Common myeloid progenitor, CD34-positive (primary cell): Measurements from ENCODE around the gene IL7R. TPM values are rescaled to one million over a fixed set of nuclear protein-coding genes. Genes with fewer than 3 reads are reported as not detected.

Experiments
- CTCF ChIA-PET: fragments of 350-600 bp; sonication (Branson Sonifier 250); formaldehyde crosslinking; loops from one replicate; lab custom pipeline; 2021; ENCODE audit warnings: antibody characterized with exemption; lab: Charles Lee
- POLR2A ChIA-PET: fragments of 350-600 bp; sonication (Branson Sonifier 250); formaldehyde crosslinking; loops from one replicate; lab custom pipeline; 2021; ENCODE audit warnings: antibody characterized with exemption; lab: Charles Lee
- DNase-seq, 3 donors: peaks; one replicate each; pipeline versions ENCODE4 v3.0.0 to v3.0.0-alpha.2; 2013
- H3K27ac ChIP-seq, 2 experiments: 1 replicate in 1 of 2; 2 replicates in 1 of 2; pipeline ENCODE4 v1.7.0; 2013; ENCODE audit warnings: inconsistent platforms in 2 of 2, low read length in 2 of 2, mild to moderate bottlenecking in 2 of 2, low read depth in 1 of 2, moderate library complexity in 1 of 2; ENCODE audit not compliant: severe bottlenecking in 2 of 2, insufficient read depth in 1 of 2, poor library complexity in 1 of 2
- H3K27me3 ChIP-seq, 5 experiments: replicated peaks in 2 of 5; 1 replicate in 3 of 5; 2 replicates in 2 of 5; pipeline versions ENCODE4 v1.6.1 to v1.7.0; 2013; ENCODE audit warnings: low read length in 4 of 5, mild to moderate bottlenecking in 2 of 5, moderate library complexity in 2 of 5, inconsistent platforms in 1 of 5; ENCODE audit not compliant: insufficient read depth in 5 of 5, control insufficient read depth in 4 of 5
- H3K36me3 ChIP-seq, 4 experiments: 1 replicate in 2 of 4; 2 replicates in 2 of 4; pipeline versions ENCODE4 v1.6.1 to v1.7.0; 2013; ENCODE audit warnings: low read length in 3 of 4, control low read depth in 1 of 4, mild to moderate bottlenecking in 1 of 4; ENCODE audit not compliant: control insufficient read depth in 4 of 4, insufficient read depth in 4 of 4
- H3K4me1 ChIP-seq, 4 experiments: 1 replicate in 3 of 4; 2 replicates in 1 of 4; pipeline versions ENCODE4 v1.6.1 to v1.7.1; 2013; ENCODE audit warnings: low read length in 3 of 4, mild to moderate bottlenecking in 3 of 4, control low read depth in 1 of 4, inconsistent platforms in 1 of 4, moderate library complexity in 1 of 4; ENCODE audit not compliant: control insufficient read depth in 4 of 4, insufficient read depth in 4 of 4; ENCODE audit errors: control extremely low read depth in 1 of 4
- H3K4me3 ChIP-seq, 7 experiments: 1 replicate in 4 of 7; 2 replicates in 3 of 7; pipeline versions ENCODE4 v1.5.1 to v1.7.0; 2013; ENCODE audit warnings: mild to moderate bottlenecking in 7 of 7, low read length in 6 of 7, moderate library complexity in 6 of 7, inconsistent platforms in 2 of 7, low read depth in 2 of 7, control low read depth in 1 of 7; ENCODE audit not compliant: insufficient read depth in 4 of 7, control insufficient read depth in 1 of 7; ENCODE audit errors: extremely low read depth in 1 of 7
- H3K9me3 ChIP-seq, 5 experiments: 1 replicate in 4 of 5; 2 replicates in 1 of 5; pipeline versions ENCODE4 v1.6.1 to v1.7.1; 2013; ENCODE audit warnings: low read length in 4 of 5, mild to moderate bottlenecking in 2 of 5, inconsistent platforms in 1 of 5, low read depth in 1 of 5, moderate library complexity in 1 of 5; ENCODE audit not compliant: control insufficient read depth in 4 of 5, insufficient read depth in 2 of 5; ENCODE audit errors: control extremely low read depth in 1 of 5
- WGBS: methylation state at CpG from one replicate; pipeline ENCODE4 v1.1.5; 2013; ENCODE audit not compliant: insufficient coverage; 5-methylcytosine and 5-hydroxymethylcytosine counted together
- polyA plus RNA-seq: library from polyadenylated mRNA; unstranded; fragments of 120-200 nt; gene quantifications from one replicate; pipeline ENCODE4 v1.2.1, GENCODE V29; 2013

Gene IL7R
- polyA plus RNA-seq = 1.3 TPM

DNA sequence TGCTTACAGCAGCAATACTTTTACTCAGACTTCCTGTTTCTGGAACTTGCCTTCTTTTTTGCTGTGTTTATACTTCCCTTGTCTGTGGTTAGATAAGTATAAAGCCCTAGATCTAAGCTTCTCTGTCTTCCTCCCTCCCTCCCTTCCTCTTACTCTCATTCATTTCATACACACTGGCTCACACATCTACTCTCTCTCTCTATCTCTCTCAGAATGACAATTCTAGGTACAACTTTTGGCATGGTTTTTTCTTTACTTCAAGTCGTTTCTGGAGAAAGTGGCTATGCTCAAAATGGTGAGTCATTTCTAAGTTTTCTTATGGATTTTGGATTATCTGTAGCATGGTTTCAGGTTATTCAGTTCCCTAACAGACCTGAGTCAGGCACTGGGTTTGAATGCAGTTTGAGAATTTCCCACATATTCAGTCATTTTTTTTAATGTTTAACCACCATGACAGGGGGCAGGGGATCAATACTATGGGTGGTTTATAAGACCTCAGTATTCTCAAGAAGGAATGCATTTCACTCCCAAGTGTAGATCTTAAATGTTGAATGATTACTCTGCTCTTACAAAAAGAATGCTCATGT, at the start of gene IL7R:
IL7R (plus strand) TSS at position 127 of the 587 bp plus-strand sequence; CDS start at position 214, 87 bp downstream.
- no peak within 1 kb of the TSS for H3K4me3 ChIP-seq
- no peaks in the 10 kb centered on the region for H3K27me3 ChIP-seq
- H3K27ac ChIP-seq = no peak within 1 kb of the TSS
- ChIA-PET POLR2A (no interaction called here), CTCF (no interaction called here)
- no peaks in the 10 kb centered on the region for H3K9me3 ChIP-seq
- DNase-seq = peak; percentile 12 to 66 (median 45)
- WGBS = no CpG with 5 or more reads among the region's 1 CpG
- H3K4me1 ChIP-seq = peaks cover 0 to 15% (median 2%) of the 10 kb centered on the region in 4 experiments
- no peaks in the 10 kb centered on the region for H3K36me3 ChIP-seq

- Histone ChIP-seq H3K27me3 (no peaks in the 10 kb centered on the region), H3K9me3 (no peaks in the 10 kb centered on the region), H3K4me1 (no peaks in the 10 kb centered on the region), H3K36me3 (no peaks in the 10 kb centered on the region), H3K4me3 (no peak overlapping the region), H3K27ac (no peak overlapping the region)
- ChIA-PET POLR2A (no interaction called here), CTCF (interaction anchor here (1.3 to 2.0 kb wide), 2 partner anchors 12 to 32 kb away, joined by 5 read pairs; no protein-coding TSS in a partner anchor)
- DNase-seq = no peak
These were observed 46.1 kb upstream of the IL7R start for GRCh38 chr5:35810601-35811000.

DNA sequence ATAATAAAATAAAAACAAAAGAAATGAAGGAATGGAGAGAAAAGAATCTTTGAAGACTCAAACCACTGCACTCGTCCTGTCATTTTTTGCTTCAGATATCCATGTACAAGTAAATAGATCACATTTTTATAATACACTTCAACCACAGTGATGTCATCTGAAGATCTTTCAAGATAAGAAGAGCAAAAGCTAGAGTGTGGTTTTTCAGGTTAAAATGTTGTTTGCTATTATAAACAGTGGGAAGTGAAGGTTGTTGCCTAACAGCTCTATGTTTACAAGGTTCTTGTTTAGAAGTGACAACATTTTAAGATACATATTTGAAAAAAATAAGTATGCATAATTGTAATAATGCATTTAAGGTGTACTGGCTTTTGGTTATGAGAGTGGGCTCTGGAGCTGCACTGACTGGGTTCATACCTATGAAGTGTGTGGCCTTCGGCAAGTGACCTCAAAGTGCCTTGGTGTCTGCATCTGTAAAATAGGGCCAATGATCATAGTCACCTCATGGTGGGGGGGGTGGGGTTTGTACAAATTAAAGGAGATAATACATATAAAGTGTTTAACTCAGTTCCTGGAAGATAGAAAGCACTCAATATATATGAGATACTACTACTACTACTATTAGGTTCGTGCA, 45.5 kb upstream of the IL7R start:
- H3K9me3 ChIP-seq = no peaks in the 10 kb centered on the region
- H3K27ac ChIP-seq = no peak overlapping the region
- H3K36me3 ChIP-seq = no peaks in the 10 kb centered on the region
- CTCF ChIA-PET = interaction anchor here (1.2 to 2.0 kb wide), 3 partner anchors 11 to 160 kb away, joined by 4 to 5 read pairs (median 5); no protein-coding TSS in a partner anchor
- H3K4me3 ChIP-seq = no peak overlapping the region
- no peaks in the 10 kb centered on the region for H3K4me1 ChIP-seq
- POLR2A ChIA-PET = no interaction called here
- WGBS = 100% methylated on average over 1 of the region's 3 CpGs
- peak; percentile 24 to 71 (median 62) for DNase-seq
- H3K27me3 ChIP-seq = no peaks in the 10 kb centered on the region

DNA sequence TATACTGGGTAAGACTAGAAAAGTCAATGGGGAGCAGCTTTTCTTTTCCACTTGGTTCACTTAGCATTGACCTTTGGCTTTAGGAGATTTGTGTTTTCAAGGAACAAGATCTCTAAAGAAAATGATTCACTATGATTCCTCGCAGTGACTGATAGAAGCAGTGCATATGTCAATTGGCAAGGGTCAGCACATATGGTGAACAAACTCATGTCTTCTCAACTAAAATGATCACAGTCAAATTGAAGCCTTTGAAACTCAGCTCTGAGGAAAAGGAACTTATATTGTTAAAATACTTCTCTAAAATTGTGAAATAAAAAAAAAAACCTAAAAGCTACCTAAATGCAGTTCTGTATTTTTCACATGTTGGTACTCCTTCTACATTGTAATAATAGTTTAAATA, 43.2 kb upstream of the IL7R start:
- POLR2A ChIA-PET = no interaction called here
- no peaks in the 10 kb centered on the region for H3K4me1 ChIP-seq
- WGBS = no CpG with 5 or more reads among the region's 1 CpG
- CTCF ChIA-PET = interaction anchor here (0.7 to 2.1 kb wide), 4 partner anchors 9 to 113 kb away, joined by 3 to 12 read pairs (median 3); no protein-coding TSS in a partner anchor
- H3K9me3 ChIP-seq = no peaks in the 10 kb centered on the region
- no peak overlapping the region for H3K27ac ChIP-seq
- no peak for DNase-seq
- no peaks in the 10 kb centered on the region for H3K36me3 ChIP-seq
- H3K27me3 ChIP-seq = no peaks in the 10 kb centered on the region
- H3K4me3 ChIP-seq = no peak overlapping the region

DNA sequence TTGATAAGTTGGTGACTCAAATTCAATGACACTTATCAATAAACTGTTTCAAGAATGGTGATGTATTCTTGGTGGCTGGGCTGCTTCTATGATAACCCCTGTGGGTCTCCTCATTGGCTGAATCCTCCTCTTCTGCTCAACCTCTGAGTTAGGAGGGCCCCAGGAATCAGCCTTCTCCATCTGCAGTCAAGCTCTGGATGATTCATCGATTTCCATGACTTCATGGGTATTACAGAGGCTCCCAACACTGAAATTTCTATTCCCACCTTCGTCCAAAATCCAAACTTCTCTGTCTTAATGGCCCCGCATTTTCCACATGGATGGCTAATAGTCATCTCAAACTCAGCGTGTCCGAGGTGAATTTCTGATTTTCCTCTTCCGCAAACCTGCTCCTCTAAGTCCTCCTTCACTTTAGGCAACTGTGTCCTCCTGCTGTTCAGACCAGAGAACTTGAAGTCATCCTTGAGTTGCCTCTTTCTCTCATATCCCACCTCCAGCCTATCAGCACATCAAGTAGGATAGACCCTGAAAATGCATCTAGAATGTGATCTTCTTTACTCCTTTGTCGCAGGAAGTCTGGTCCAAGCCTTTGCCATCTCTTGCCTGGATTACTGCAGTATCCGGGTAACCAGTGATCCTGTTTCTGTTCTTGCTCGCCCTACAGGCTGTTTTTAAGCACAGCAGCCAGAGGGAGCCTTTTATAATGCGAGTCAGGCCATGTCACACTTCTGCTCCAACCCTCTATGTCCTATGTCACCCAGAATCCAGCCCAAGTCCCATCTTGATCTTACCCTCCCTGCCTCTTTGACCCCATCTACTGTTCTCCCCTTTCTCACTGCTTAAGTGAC, 41.4 kb upstream of the IL7R start:
- 97% methylated on average over 9 of the region's 10 CpGs for WGBS
- Histone ChIP-seq H3K27me3 (no peaks in the 10 kb centered on the region), H3K4me3 (no peak overlapping the region), H3K4me1 (peaks cover 0 to 10% (median under 1%) of the 10 kb centered on the region in 4 experiments), H3K9me3 (no peaks in the 10 kb centered on the region), H3K27ac (no peak overlapping the region), H3K36me3 (no peaks in the 10 kb centered on the region)
- CTCF ChIA-PET = no interaction called here
- peak; percentile 32 to 49 (median 40) for DNase-seq
- POLR2A ChIA-PET = no interaction called here

DNA sequence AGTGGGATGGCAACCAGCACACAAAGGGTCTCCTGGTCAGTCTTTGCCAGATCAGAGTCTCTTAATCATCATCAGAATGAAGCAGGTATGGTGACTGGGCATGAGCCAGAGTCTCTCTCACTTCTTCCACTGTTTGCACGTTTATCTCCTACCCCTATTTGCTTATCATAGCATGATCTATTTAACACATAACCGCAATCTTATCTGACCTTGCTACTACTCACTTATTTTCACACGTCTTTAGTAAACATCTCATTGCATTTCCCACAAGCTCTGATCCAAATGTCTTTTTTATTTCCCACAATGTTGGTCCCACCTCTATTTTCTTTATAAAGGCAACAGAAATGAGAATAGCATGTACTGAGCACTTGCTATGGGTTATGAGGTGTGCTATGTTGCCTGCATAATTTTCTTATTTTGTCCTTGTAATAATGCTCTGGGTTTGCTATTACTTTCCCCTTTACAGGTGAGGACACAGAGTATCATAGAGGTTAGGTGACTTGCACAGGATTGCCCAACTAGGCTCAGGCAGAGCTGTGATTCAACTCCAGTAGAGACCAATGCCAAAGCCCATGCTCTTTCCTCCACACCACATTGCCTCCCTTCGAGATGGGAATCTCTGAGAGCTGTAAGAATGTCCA, 39.7 kb upstream of the IL7R start:
- Histone ChIP-seq H3K36me3 (no peaks in the 10 kb centered on the region), H3K27ac (no peak overlapping the region), H3K4me3 (no peak overlapping the region), H3K9me3 (no peaks in the 10 kb centered on the region), H3K4me1 (peaks cover 0 to 23% (median 6%) of the 10 kb centered on the region in 4 experiments), H3K27me3 (no peaks in the 10 kb centered on the region)
- WGBS = 78% methylated on average over 3 of the region's 4 CpGs
- DNase-seq = no peak
- POLR2A ChIA-PET = no interaction called here
- CTCF ChIA-PET = no interaction called here
